Measurements from ENCODE around the gene XRN1. TPM values are rescaled to one million over a fixed set of nuclear protein-coding genes. Genes with fewer than 3 reads are reported as not detected.

The XRN1 gene
- polyA plus RNA-seq, 1 donor (not counting 4 experiments of a cell fraction or from before 2014, with no cell fraction given), result 14.4 TPM

GRCh38 chr3:142296507-142296906 is 151.3 kb downstream of the XRN1 start:
- dilution Hi-C loops (cut with MboI; ENCODE audit: extremely low pct_ligation_motif_present, low sequenced_read_pairs), result no loop called here
- Histone ChIP-seq H3K4me3 (ENCODE audit: control insufficient read depth in 2 of 3, extremely low read depth in 1 of 3, insufficient read depth in 2 of 3, low read depth in 1 of 3, low read length in 3 of 3) (no peak overlapping the region), H3K36me3 (ENCODE audit: control insufficient read depth in 2 of 2, extremely low read depth in 1 of 2, insufficient read depth in 2 of 2, low read length in 2 of 2) (no peaks in the 10 kb centered on the region), H3K27me3 (ENCODE audit: control insufficient read depth, extremely low read depth, insufficient read depth, low read length) (no peaks in the 10 kb centered on the region), H3K9ac (ENCODE audit: control insufficient read depth, extremely low read depth, insufficient read depth, low read length) (no peak overlapping the region), H3K27ac (ENCODE audit: control insufficient read depth, insufficient read depth, low read length) (no peak overlapping the region), H2AFZ (ENCODE audit: control insufficient read depth, low read length) (no peak overlapping the region), H3K4me1 (ENCODE audit: control insufficient read depth, extremely low read depth, insufficient read depth, low read length) (no peaks in the 10 kb centered on the region), H3K9me1 (ENCODE audit: control insufficient read depth, extremely low read depth, insufficient read depth, low read length) (no peaks in the 10 kb centered on the region), H4K20me1 (ENCODE audit: control insufficient read depth, extremely low read depth, insufficient read depth, low read length) (no peaks in the 10 kb centered on the region), H3K9me3 (ENCODE audit: control insufficient read depth, low read depth, low read length) (no peaks in the 10 kb centered on the region), H3K4me2 (ENCODE audit: control insufficient read depth, extremely low read depth, insufficient read depth, low read depth, low read length) (no peak overlapping the region), H3K79me2 (ENCODE audit: control insufficient read depth, insufficient read depth, low read length) (no peaks in the 10 kb centered on the region)
- no peak for FAIRE-seq
- TF ChIP-seq CTCF (optimal IDR thresholded peaks at IDR 0.05 in 1 of 3, IDR thresholded peaks at IDR 0.05 in 1 of 3, conservative IDR thresholded peaks at IDR 0.05 in 1 of 3; ENCODE audit: extremely low read depth in 1 of 3, insufficient read depth in 2 of 3, low read length in 3 of 3) (no peak), EZH2 (IDR thresholded peaks at IDR 0.05; ENCODE audit: low read length) (no peak)
- DNase-seq (ENCODE audit: low read depth, low spot score), result no peak

GRCh38 chr3:142287866-142288638 is 159.8 kb downstream of the XRN1 start:
- Histone ChIP-seq H3K4me2 (ENCODE audit: control insufficient read depth, extremely low read depth, insufficient read depth, low read depth, low read length) (no peak overlapping the region), H2AFZ (ENCODE audit: control insufficient read depth, low read length) (no peak overlapping the region), H3K36me3 (ENCODE audit: control insufficient read depth in 2 of 2, extremely low read depth in 1 of 2, insufficient read depth in 2 of 2, low read length in 2 of 2) (no peaks in the 10 kb centered on the region), H3K27me3 (ENCODE audit: control insufficient read depth, extremely low read depth, insufficient read depth, low read length) (no peaks in the 10 kb centered on the region), H3K9ac (ENCODE audit: control insufficient read depth, extremely low read depth, insufficient read depth, low read length) (no peak overlapping the region), H3K79me2 (ENCODE audit: control insufficient read depth, insufficient read depth, low read length) (no peaks in the 10 kb centered on the region), H3K9me3 (ENCODE audit: control insufficient read depth, low read depth, low read length) (peaks cover 9% of the 10 kb centered on the region), H3K9me1 (ENCODE audit: control insufficient read depth, extremely low read depth, insufficient read depth, low read length) (no peaks in the 10 kb centered on the region), H3K4me1 (ENCODE audit: control insufficient read depth, extremely low read depth, insufficient read depth, low read length) (no peaks in the 10 kb centered on the region), H3K4me3 (ENCODE audit: control insufficient read depth in 2 of 3, extremely low read depth in 1 of 3, insufficient read depth in 2 of 3, low read depth in 1 of 3, low read length in 3 of 3) (no peak overlapping the region), H4K20me1 (ENCODE audit: control insufficient read depth, extremely low read depth, insufficient read depth, low read length) (no peaks in the 10 kb centered on the region), H3K27ac (ENCODE audit: control insufficient read depth, insufficient read depth, low read length) (no peak overlapping the region)
- DNase-seq (ENCODE audit: low read depth, low spot score) (no peak), FAIRE-seq (no peak)
- TF ChIP-seq EZH2 (IDR thresholded peaks at IDR 0.05; ENCODE audit: low read length), result no peak
- TF ChIP-seq CTCF (optimal IDR thresholded peaks at IDR 0.05 in 1 of 3, IDR thresholded peaks at IDR 0.05 in 1 of 3, conservative IDR thresholded peaks at IDR 0.05 in 1 of 3; ENCODE audit: extremely low read depth in 1 of 3, insufficient read depth in 2 of 3, low read length in 3 of 3), result no peak
- dilution Hi-C loops (cut with MboI; ENCODE audit: extremely low pct_ligation_motif_present, low sequenced_read_pairs), result no loop called here

Measured in keratinocyte (primary cell).